Measurements from ENCODE around the gene IL17C. TPM values are rescaled to one million over a fixed set of nuclear protein-coding genes. Genes with fewer than 3 reads are reported as not detected.
A peak's percentile ranks its signal among the peaks of the same experiment; 100 is the strongest.

Gene IL17C
- total and polyA plus RNA-seq, 8 donors, result not detected

DNA sequence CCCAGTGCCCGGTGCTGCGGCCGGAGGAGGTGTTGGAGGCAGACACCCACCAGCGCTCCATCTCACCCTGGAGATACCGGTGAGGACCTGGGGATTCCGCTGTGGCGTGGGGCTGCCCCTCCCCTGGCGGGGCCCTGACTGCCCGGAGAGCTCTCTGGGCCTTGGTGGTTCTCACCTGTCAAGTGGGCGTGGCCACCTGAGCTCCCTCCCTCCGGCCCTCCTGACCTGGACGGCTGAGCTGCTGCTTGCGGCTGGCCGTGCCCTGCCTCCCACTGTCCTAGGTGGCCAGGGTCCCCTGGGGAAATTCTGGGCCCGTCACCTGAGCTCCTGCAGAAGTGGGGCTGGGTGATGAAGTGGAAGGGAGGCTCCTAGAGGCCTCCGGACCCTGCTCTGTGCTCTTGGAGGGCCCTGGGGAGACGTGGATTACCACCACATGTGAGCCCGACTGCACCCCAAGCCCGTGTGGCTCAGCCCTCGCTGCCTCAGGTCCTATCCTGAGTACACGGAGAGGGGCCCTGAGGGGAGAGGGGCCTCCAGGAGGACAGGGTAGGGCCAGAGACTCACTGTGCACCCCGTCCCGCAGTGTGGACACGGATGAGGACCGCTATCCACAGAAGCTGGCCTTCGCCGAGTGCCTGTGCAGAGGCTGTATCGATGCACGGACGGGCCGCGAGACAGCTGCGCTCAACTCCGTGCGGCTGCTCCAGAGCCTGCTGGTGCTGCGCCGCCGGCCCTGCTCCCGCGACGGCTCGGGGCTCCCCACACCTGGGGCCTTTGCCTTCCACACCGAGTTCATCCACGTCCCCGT lies 1.1 kb downstream of the IL17C start:
- TF ChIP-seq, protein P1, sequence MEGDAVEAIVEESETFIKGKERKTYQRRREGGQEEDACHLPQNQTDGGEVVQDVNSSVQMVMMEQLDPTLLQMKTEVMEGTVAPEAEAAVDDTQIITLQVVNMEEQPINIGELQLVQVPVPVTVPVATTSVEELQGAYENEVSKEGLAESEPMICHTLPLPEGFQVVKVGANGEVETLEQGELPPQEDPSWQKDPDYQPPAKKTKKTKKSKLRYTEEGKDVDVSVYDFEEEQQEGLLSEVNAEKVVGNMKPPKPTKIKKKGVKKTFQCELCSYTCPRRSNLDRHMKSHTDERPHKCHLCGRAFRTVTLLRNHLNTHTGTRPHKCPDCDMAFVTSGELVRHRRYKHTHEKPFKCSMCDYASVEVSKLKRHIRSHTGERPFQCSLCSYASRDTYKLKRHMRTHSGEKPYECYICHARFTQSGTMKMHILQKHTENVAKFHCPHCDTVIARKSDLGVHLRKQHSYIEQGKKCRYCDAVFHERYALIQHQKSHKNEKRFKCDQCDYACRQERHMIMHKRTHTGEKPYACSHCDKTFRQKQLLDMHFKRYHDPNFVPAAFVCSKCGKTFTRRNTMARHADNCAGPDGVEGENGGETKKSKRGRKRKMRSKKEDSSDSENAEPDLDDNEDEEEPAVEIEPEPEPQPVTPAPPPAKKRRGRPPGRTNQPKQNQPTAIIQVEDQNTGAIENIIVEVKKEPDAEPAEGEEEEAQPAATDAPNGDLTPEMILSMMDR (IDR thresholded peaks at IDR 0.05), result no peak

DNA sequence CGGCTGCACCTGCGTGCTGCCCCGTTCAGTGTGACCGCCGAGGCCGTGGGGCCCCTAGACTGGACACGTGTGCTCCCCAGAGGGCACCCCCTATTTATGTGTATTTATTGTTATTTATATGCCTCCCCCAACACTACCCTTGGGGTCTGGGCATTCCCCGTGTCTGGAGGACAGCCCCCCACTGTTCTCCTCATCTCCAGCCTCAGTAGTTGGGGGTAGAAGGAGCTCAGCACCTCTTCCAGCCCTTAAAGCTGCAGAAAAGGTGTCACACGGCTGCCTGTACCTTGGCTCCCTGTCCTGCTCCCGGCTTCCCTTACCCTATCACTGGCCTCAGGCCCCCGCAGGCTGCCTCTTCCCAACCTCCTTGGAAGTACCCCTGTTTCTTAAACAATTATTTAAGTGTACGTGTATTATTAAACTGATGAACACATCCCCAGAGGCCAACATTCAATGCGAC lies 1.7 kb downstream of the IL17C start:
- peaks cover 0 to 28% of the 10 kb centered on the region in 2 donors for H3K36me3 ChIP-seq
- no peak overlapping the region for H3K4me3 ChIP-seq
- DNase-seq (no peak), ATAC-seq (no peak)
- H3K9me3 ChIP-seq, result no peaks in the 10 kb centered on the region
- H3K27ac ChIP-seq, result no peak overlapping the region
- H3K4me1 ChIP-seq, result peaks cover 0 to 38% of the 10 kb centered on the region in 2 donors
- H3K27me3 ChIP-seq, result peaks cover 31 to 61% of the 10 kb centered on the region in 2 donors
- intact Hi-C loops (cut with DNase I), result no loop called here
- TF ChIP-seq, protein P1 (IDR thresholded peaks at IDR 0.05), result no peak

More for the DNA sequence above, 1.1 kb downstream of the IL17C start:
- Histone ChIP-seq H3K9me3 (no peaks in the 10 kb centered on the region), H3K27ac (no peak overlapping the region), H3K36me3 (peaks cover 0 to 22% of the 10 kb centered on the region in 2 donors), H3K4me3 (no peak overlapping the region), H3K4me1 (peaks cover 6 to 44% of the 10 kb centered on the region in 2 donors), H3K27me3 (peaks cover 31 to 61% of the 10 kb centered on the region in 2 donors)
- DNase-seq (no peak), ATAC-seq (peak; percentile 55)
- intact Hi-C loops (cut with DNase I), result no loop called here

DNA sequence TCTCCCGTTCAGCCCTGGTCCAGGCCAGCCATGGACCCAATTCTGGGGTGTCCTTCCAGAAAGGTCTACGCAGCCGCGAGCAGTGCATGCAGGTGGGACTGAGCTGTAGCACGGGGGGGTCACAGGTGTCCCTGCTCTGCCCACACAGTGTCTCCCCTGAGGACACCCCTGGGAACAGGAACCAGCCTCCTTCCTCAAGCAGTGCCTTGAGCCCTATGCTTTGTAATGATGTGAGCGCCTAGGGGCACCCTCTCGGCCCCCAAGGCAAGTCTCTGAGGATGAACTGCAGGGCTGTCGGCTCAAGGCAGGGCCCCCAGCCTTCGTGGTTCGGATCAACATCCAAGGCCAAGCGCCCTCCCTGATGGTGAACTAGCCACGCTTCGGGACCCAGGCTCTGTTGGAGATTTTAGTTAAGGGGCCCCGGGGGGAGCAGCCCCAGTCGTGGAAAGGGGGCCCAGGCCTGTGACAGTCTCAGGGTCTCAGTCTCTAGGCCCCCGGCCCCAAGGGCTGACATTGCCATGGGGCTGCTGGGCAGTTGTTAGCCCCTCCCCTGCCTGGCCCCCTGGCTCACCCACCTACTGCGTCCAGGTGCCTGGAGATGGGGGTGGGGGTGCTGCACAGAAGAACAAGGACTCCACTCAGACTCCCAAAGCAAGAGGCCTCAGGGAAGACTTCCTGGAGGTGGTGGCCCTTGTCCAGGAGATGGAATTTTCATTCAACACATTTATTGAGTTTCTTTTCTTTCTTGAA lies 2.3 kb downstream of the IL17C start:
- DNase-seq, result no peak
- no peaks in the 10 kb centered on the region for H3K9me3 ChIP-seq
- ATAC-seq, result no peak
- no peak overlapping the region for H3K27ac ChIP-seq
- H3K4me3 ChIP-seq, result no peak overlapping the region
- peaks cover 0 to 34% of the 10 kb centered on the region in 2 donors for H3K36me3 ChIP-seq
- H3K27me3 ChIP-seq, result peaks cover 31 to 57% of the 10 kb centered on the region in 2 donors
- H3K4me1 ChIP-seq, result peaks cover 0 to 32% of the 10 kb centered on the region in 2 donors
- TF ChIP-seq, protein P1 (IDR thresholded peaks at IDR 0.05), result no peak
- intact Hi-C loops (cut with DNase I), result no loop called here

DNA sequence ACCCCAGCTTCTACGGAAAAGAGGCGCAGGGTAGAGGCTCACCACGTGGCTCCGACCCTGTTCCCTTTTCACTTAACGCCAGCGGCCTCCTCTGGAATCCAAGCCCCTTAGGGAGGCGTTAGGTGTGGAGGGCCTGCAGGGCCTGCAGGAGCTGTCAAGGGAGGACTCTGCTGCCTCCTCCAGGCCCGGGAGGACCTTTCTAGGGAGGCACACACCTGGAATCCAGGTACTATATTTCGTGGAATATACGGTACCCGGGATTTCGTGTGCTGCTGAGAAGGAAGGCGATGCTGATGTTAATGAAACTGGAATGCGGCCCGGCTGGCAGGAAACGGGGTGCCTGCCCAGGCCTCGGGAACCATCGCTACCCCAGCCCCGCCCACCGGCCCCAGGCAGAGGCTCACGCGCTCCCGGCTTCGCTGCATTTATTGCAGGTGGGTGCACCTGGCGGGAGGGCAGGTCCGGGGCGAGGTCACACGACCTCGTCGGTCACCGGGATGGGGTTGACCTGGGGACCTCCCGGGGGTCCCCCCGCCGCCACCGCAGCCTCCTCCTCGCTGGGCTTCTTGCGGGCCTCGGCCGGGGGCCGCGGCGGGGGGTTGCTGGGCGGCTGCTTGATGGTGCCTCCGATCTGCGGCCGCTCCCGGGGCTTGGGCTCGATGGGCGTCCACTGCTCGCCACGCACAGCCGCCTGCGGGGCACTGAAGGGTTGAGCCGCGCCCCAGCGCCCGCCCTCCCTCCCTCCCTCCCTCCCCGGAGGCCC lies 4.7 kb downstream of the IL17C start:
- no peak overlapping the region for H3K27ac ChIP-seq
- intact Hi-C loops (cut with DNase I), result no loop called here
- H3K27me3 ChIP-seq, result peaks cover 27 to 33% of the 10 kb centered on the region in 2 donors
- peak in 1 of 4 donors; percentile 76 for DNase-seq
- H3K4me3 ChIP-seq, result no peak overlapping the region
- no peak for ATAC-seq
- no peaks in the 10 kb centered on the region for H3K9me3 ChIP-seq
- peaks cover 0 to 52% of the 10 kb centered on the region in 2 donors for H3K36me3 ChIP-seq
- peaks cover 0 to 41% of the 10 kb centered on the region in 2 donors for H3K4me1 ChIP-seq
- TF ChIP-seq, protein P1 (IDR thresholded peaks at IDR 0.05), result no peak
